Measurements from ENCODE around the gene MUC4. TPM values are rescaled to one million over a fixed set of nuclear protein-coding genes. Genes with fewer than 3 reads are reported as not detected.
"Not testable (repeated sequence)": the region's sequence is repeated elsewhere in the genome, so short reads cannot be mapped to it uniquely, and the experiment has no call there.

MUC4 gene
- total RNA-seq, 1 donor from 2014 or later: 43.5 TPM

- not testable (repeated sequence) for ATAC-seq
These were observed 73.9 kb downstream of the MUC4 start for GRCh38 chr3:195737782-195738181.

GRCh38 chr3:195736866-195737490 lies 74.8 kb downstream of the MUC4 start:
- no peak for ATAC-seq

GRCh38 chr3:195735036-195735695 lies 76.6 kb downstream of the MUC4 start:
- no peak for ATAC-seq

- ATAC-seq: no peak
These were observed 78.8 kb downstream of the MUC4 start for GRCh38 chr3:195732940-195733339.

- ATAC-seq: no peak
These were observed 80.3 kb downstream of the MUC4 start for GRCh38 chr3:195731356-195731905.

- ATAC-seq: no peak
These were observed 82.1 kb downstream of the MUC4 start for GRCh38 chr3:195729476-195730251.

- ATAC-seq: not testable (repeated sequence)
These were observed 82.9 kb downstream of the MUC4 start for GRCh38 chr3:195728789-195729188.

GRCh38 chr3:195727606-195728195 lies 84.0 kb downstream of the MUC4 start:
- no peak for ATAC-seq

- ATAC-seq: not testable (repeated sequence)
These were observed 85.6 kb downstream of the MUC4 start for GRCh38 chr3:195725916-195726740.

- ATAC-seq: not testable (repeated sequence)
These were observed 87.4 kb downstream of the MUC4 start for GRCh38 chr3:195724363-195724762.

GRCh38 chr3:195722996-195723345 lies 88.8 kb downstream of the MUC4 start:
- not testable (repeated sequence) for ATAC-seq

GRCh38 chr3:195722139-195722995 lies 89.4 kb downstream of the MUC4 start:
- not testable (repeated sequence) for ATAC-seq

GRCh38 chr3:195720831-195721506 lies 90.8 kb downstream of the MUC4 start, which contains the start of gene MUC20:
Gene MUC20, plus strand, starts transcription at chr3:195720978. Its CDS starts 30 bp downstream, at chr3:195721008.
- ATAC-seq: peak; percentile 64

GRCh38 chr3:195719514-195720254 lies 92.0 kb downstream of the MUC4 start:
- peak; percentile 80 for ATAC-seq

- no peak for ATAC-seq
These were observed 93.2 kb downstream of the MUC4 start for GRCh38 chr3:195718477-195718984.

- ATAC-seq: no peak
These were observed 93.8 kb downstream of the MUC4 start for GRCh38 chr3:195717852-195718476.

- no peak for ATAC-seq
These were observed 94.3 kb downstream of the MUC4 start for GRCh38 chr3:195717416-195717815.

- ATAC-seq: peak; percentile 74
These were observed 96.0 kb downstream of the MUC4 start for GRCh38 chr3:195715583-195716266.
